Left lung (tissue), 10 donors: ENCODE measurements around the gene HIP1. TPM values are rescaled to one million over a fixed set of nuclear protein-coding genes. Genes with fewer than 3 reads are reported as not detected.

Source experiments
- ATAC-seq: fragments of 200-7000 bp; cut with Tn5 transposase; one replicate; pipeline ENCODE4 v1.9.1; 2020; ENCODE audit warnings: moderate library complexity
- DNase-seq, 4 donors: peaks; one replicate each; pipeline ENCODE4 v3.0.0-alpha.2; 2013 to 2020
- H3K27ac ChIP-seq, 2 donors: fragments of 200-600 bp; sonication (generic) in 1 of 2; one replicate each; pipeline versions ENCODE4 v1.5.0 to v1.8.0; 2020 to 2021
- H3K27me3 ChIP-seq, 2 donors: fragments of 200-600 bp; sonication (generic) in 1 of 2; one replicate each; pipeline versions ENCODE4 v1.5.0 to v1.8.0; 2020 to 2021
- H3K36me3 ChIP-seq, 2 donors: fragments of 200-600 bp; sonication (generic) in 1 of 2; one replicate each; pipeline versions ENCODE4 v1.5.0 to v1.8.0; 2020 to 2021
- H3K4me1 ChIP-seq, 2 donors: fragments of 200-600 bp; one replicate each; pipeline ENCODE4 v1.8.0; 2021
- H3K4me3 ChIP-seq, 2 donors: fragments of 200-600 bp; sonication (generic) in 1 of 2; one replicate each; pipeline versions ENCODE4 v1.5.0 to v1.8.0; 2020 to 2021; ENCODE audit warnings: mild to moderate bottlenecking in 1 of 2
- H3K9me3 ChIP-seq, 2 donors: fragments of 200-600 bp; sonication (generic) in 1 of 2; one replicate each; pipeline versions ENCODE4 v1.5.0 to v1.8.0; 2020 to 2021
- intact Hi-C, 2 donors: fragments of 100-400 bp; cut with DNase I; formaldehyde crosslinking; loops; one replicate each; pipeline versions ENCODE4 v1.11.2 to v1.14.2; 2022
- polyA plus RNA-seq, 6 donors: library from polyadenylated mRNA; unstranded; fragments of 120-200 nt; gene quantifications; one replicate each; pipeline ENCODE4 v1.2.1, GENCODE V29; 2013; ENCODE audit not compliant: insufficient read length in 6 of 6
- total RNA-seq, 2 donors: library from RNA; stranded (reverse); fragmentation: NEBNext Ultra II Directional; extraction: Animal tissue kit (Norgen Biotek cat#: 25700); gene quantifications; one replicate each; pipeline ENCODE4 v1.2.1, GENCODE V29; 2021
- TF ChIP-seq, protein P1 (sequence below), 2 donors: fragments of 200-600 bp; sonication (generic) in 1 of 2; IDR thresholded peaks; one replicate each; pipeline versions ENCODE4 v1.5.0 to v1.8.0; 2021; ENCODE audit warnings: antibody characterized with exemption in 2 of 2
- donor health status: DM: no; HTN: yes; CAD: no.
- donor health status: DM: no; HTN: no; CAD: no.

HIP1 gene
- total and polyA plus RNA-seq, 8 donors = 41.9 to 84.2 (median 46.0) TPM

DNA sequence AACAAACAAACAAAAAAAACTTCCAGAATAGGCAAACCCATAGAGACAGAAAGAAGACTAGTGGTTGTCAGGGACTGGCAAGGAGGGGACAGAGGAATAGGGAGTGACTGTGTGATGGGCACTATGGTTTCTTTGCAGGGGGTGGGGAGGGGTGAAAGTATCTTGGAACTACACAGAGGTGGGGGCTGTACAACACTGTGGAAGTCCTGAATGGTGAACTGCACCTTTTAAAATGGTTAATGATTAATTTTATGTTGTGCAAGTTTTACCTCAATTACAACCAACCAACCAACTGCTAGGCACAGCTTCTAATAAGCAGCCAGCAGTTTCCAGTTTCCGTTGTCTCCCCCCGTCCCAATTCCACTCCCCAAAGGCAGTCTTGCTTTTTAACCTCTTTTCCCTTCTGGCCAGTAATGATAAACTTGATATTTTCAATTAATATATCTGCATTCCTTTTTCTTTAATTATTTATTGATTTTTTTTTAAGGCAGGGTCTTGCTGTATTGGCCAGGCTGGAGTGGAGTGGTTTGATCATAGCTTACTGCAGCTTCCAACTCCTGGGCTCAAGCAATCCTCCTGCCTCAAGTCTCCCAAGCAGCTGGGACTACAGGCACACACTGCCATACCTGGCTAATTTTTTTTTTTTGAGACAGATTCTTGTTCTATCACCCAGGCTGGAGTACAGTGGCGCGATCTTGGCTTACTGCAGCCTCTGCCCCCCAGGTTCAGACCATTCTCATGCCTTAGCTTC lies 46.8 kb downstream of the HIP1 start:
- Histone ChIP-seq H3K4me3 (no peak overlapping the region), H3K36me3 (no peaks in the 10 kb centered on the region), H3K4me1 (no peaks in the 10 kb centered on the region), H3K27ac (no peak overlapping the region), H3K9me3 (no peaks in the 10 kb centered on the region), H3K27me3 (no peaks in the 10 kb centered on the region)
- peak; percentile 49 for ATAC-seq
- no peak for DNase-seq
- TF ChIP-seq, protein P1, sequence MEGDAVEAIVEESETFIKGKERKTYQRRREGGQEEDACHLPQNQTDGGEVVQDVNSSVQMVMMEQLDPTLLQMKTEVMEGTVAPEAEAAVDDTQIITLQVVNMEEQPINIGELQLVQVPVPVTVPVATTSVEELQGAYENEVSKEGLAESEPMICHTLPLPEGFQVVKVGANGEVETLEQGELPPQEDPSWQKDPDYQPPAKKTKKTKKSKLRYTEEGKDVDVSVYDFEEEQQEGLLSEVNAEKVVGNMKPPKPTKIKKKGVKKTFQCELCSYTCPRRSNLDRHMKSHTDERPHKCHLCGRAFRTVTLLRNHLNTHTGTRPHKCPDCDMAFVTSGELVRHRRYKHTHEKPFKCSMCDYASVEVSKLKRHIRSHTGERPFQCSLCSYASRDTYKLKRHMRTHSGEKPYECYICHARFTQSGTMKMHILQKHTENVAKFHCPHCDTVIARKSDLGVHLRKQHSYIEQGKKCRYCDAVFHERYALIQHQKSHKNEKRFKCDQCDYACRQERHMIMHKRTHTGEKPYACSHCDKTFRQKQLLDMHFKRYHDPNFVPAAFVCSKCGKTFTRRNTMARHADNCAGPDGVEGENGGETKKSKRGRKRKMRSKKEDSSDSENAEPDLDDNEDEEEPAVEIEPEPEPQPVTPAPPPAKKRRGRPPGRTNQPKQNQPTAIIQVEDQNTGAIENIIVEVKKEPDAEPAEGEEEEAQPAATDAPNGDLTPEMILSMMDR (IDR thresholded peaks at IDR 0.05) = no peak
- intact Hi-C loops = no loop called here

DNA sequence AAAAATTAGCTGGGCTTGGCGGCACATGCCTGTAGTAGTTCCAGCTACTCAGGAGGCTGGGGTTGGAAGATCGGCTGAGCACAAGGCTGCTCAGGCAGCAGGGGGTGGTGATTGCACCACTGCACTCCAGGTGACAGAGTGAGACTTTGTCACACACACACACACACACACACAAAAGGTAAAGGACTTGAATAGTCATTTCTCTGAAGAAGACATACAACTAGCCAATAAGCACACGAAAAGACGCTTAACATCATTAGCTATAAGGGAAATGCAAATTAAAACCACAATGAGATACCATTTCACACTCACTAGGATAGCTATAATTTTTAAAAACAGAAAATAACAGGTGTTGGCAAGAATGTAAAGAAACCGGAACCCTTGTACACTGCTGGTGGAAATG lies 48.6 kb downstream of the HIP1 start:
- no peaks in the 10 kb centered on the region for H3K36me3 ChIP-seq
- no peak overlapping the region for H3K27ac ChIP-seq
- TF ChIP-seq, protein P1 (IDR thresholded peaks at IDR 0.05) = no peak
- H3K4me1 ChIP-seq = no peaks in the 10 kb centered on the region
- no peaks in the 10 kb centered on the region for H3K27me3 ChIP-seq
- H3K9me3 ChIP-seq = no peaks in the 10 kb centered on the region
- DNase-seq (no peak), ATAC-seq (no peak)
- H3K4me3 ChIP-seq = no peak overlapping the region
- intact Hi-C loops = no loop called here

DNA sequence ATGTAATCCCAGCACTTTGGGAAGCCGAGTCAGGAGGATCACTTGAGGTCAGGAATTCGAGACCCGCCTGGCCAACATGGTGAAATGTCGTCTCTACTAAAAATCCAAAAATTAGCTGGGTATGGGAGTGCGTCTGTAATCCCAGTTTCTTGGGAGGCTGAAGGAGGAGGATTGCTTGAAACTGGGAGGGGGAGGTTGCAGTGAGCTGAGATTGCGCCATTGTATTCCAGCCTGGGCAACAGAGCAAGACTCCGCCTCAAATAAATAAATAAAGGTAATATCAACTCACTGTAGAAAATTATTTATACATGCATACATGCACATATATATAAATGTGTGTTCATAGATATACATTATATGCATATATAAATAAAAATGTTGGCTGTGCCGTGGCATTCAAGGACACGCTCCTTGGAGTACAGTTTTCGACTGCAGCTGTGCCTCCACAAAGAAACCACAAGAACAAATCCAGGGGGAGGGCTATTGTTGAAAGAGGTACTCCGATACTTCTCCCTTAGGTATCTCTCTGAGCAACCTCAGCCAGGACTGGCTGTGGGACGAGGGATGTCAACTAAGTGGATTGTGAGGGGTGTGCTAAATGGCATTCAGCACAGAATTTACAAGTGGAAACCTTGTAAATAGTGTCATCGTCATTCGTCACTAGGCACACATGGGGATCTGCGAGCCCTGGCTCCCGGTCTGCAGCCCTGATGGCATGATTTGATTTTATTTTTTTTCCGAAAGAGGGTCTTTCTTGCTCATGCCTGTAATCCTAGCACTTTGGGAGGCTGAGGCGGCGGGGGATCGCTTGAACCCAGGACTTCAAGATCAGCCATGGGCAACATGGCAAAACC lies 49.3 kb downstream of the HIP1 start:
- H3K36me3 ChIP-seq = no peaks in the 10 kb centered on the region
- no peaks in the 10 kb centered on the region for H3K4me1 ChIP-seq
- no peak overlapping the region for H3K27ac ChIP-seq
- ATAC-seq (no peak), DNase-seq (no peak)
- intact Hi-C loops = no loop called here
- H3K4me3 ChIP-seq = no peak overlapping the region
- TF ChIP-seq, protein P1 (IDR thresholded peaks at IDR 0.05) = no peak
- no peaks in the 10 kb centered on the region for H3K9me3 ChIP-seq
- H3K27me3 ChIP-seq = no peaks in the 10 kb centered on the region

DNA sequence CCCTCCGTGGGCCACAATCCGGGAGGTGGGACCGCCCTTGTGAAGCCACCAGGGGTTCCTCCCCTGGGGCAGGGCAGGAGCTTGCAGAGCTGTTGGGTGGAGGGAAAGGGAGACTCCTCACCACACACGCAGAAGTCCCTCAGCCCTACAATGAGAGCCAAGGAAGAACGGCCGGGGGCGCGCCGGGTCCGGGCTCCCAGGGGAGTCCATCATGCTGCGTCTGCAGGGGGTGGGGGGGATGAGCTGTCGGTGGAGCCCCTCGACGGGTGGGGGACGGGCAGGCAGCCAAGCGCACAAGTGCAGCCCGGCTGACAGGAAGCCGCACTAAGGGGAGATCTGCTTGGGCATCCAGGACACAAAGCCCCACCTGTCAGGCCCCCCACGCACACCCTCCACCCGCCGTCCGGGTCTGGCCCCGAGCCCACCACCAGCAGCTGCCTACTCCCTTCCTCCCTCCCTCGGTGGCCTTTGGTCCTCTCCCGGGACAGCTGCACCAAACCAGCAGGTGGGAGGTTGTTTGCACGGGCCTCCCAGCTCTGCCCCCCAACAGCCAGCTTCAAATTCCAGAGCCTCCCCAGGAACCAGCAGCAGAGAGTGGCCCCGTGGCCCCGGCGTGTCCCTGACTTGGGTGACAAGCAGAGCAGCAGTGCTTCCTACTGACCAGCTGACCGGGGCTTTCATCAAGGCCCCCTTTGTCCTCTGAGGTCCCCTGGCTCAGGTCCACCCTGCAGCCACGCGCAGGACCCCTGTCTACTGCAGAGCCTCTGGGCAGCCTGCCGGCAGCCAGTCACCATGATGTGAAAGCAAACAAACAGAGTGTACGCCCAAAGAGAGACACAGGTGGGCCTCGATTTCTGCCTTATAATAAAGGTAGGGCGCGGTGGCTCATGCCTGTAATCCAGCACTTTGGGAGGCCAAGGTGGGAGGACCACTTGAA lies 50.3 kb downstream of the HIP1 start:
- Histone ChIP-seq H3K4me3 (no peak overlapping the region), H3K9me3 (no peaks in the 10 kb centered on the region), H3K27ac (no peak overlapping the region), H3K36me3 (no peaks in the 10 kb centered on the region), H3K27me3 (no peaks in the 10 kb centered on the region), H3K4me1 (no peaks in the 10 kb centered on the region)
- DNase-seq (peak in 1 of 4 donors; percentile 23), ATAC-seq (no peak)
- intact Hi-C loops = no loop called here
- TF ChIP-seq, protein P1 (IDR thresholded peaks at IDR 0.05) = no peak
